ENCODE measurements around the gene PILRA. TPM values are rescaled to one million over a fixed set of nuclear protein-coding genes. Genes with fewer than 3 reads are reported as not detected.

Gene PILRA
- total and polyA plus RNA-seq, 2 of the 13 experiments (the other 11 are each of a cell fraction or from before 2014, with no cell fraction given): 0.13 to 1.3 TPM

DNA sequence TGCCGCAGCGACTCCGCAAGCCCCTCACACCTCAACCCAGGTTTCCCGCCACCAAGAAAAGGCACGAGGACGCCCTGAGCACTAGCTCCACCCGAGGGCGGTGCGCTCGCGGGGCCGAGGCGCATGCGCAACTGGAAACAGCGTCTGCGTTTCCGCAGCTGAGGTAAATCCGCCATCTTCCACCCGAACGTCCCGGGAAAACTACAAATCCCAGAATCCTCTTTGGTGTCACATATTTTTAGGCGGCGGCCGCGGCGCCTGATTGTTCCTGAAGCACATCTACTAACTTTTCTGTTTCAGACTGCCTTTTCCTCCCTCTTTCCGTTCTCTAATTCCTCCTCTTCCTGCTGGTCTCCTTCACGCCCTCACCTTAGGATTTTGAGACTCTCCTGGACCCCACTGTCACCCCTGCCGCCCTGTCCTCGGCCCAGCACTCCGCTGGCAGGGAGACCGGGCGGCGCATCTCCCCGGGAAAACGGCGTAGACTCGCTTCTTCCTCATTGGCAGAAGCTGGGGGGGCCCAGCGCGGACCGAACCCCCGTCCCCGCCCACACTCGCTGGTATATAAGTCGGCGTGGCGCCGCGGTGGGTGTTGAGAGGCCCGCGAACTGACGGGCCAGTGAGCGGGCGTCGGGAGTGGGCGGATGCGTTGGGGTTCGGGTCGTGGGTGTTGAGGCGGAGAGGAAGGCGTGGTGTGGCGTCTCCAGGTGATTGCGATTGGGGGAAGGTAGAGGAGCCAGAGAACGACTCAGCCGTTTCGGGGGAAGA, 55.1 kb downstream of the PILRA start, which contains the start of gene ZCWPW1 (continued):
- no peak; the same call in 1 of the 2 replicates for TF ChIP-seq KDM3A (CRISPR knock-in tag; IDR thresholded peaks at IDR 0.05; ENCODE audit: low read depth)
- peak; percentile 95; the same call in 1 of the 2 replicates for TF ChIP-seq ZNF816 (CRISPR knock-in tag; IDR thresholded peaks at IDR 0.05; ENCODE audit: borderline replicate concordance)
- TF ChIP-seq HOXA3 (CRISPR knock-in tag; IDR thresholded peaks at IDR 0.05): peak; percentile 85
- peak; percentile 97 for TF ChIP-seq TFDP2 (CRISPR knock-in tag; IDR thresholded peaks at IDR 0.05)
- TF ChIP-seq FLYWCH1 (CRISPR knock-in tag; IDR thresholded peaks at IDR 0.05): 0 out of 2 replicates have a peak, but pooled peaks have one; percentile 7
- TF ChIP-seq FUBP1 (CRISPR knock-in tag; IDR thresholded peaks at IDR 0.05; ENCODE audit: borderline replicate concordance): no peak
- TF ChIP-seq ONECUT2 (CRISPR knock-in tag; IDR thresholded peaks at IDR 0.05): peak; percentile 65
- peak; percentile 27; the same call in 1 of the 2 replicates for TF ChIP-seq RXRA (CRISPR knock-in tag; IDR thresholded peaks at IDR 0.05)
- peak; percentile 75 for TF ChIP-seq ZFP1 (CRISPR knock-in tag; IDR thresholded peaks at IDR 0.05)
- TF ChIP-seq, protein P1, sequence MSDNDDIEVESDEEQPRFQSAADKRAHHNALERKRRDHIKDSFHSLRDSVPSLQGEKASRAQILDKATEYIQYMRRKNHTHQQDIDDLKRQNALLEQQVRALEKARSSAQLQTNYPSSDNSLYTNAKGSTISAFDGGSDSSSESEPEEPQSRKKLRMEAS (IDR thresholded peaks at IDR 0.05): no peak
- peak; percentile 90 for TF ChIP-seq POLR2AphosphoS2 (IDR thresholded peaks at IDR 0.05; ENCODE audit: low read depth, low read length)
- TF ChIP-seq ZNF549 (CRISPR knock-in tag; IDR thresholded peaks at IDR 0.05): 0 out of 2 replicates have a peak, but pooled peaks have one; percentile 15
- TF ChIP-seq SMAD3 (CRISPR knock-in tag; IDR thresholded peaks at IDR 0.05): no peak; the same call in 1 of the 2 replicates
- TF ChIP-seq ZNF563 (CRISPR knock-in tag; IDR thresholded peaks at IDR 0.05): peak; percentile 85
- TF ChIP-seq ZFX (CRISPR knock-in tag; IDR thresholded peaks at IDR 0.05; ENCODE audit: low read depth): peak; percentile 94
- peak; percentile 95 for TF ChIP-seq ZNF598 (CRISPR knock-in tag; IDR thresholded peaks at IDR 0.05; ENCODE audit: borderline replicate concordance)
- TF ChIP-seq MATR3 (CRISPR knock-in tag; IDR thresholded peaks at IDR 0.05): no peak
- peak; percentile 99 for TF ChIP-seq POLR2AphosphoS5 (IDR thresholded peaks at IDR 0.05; ENCODE audit: low read depth, low read length)
- peak; percentile 65; the same call in 1 of the 2 replicates for TF ChIP-seq ZNF580 (CRISPR knock-in tag; IDR thresholded peaks at IDR 0.05; ENCODE audit: borderline replicate concordance, low read depth)
- no peak for TF ChIP-seq ZNF282 (IDR thresholded peaks at IDR 0.05; ENCODE audit: partially characterized antibody)
- TF ChIP-seq ZNF788 (CRISPR knock-in tag; IDR thresholded peaks at IDR 0.05; ENCODE audit: borderline replicate concordance): peak; percentile 68; the same call in 1 of the 2 replicates
- peak; percentile 34; the same call in 1 of the 2 replicates for TF ChIP-seq ZFP41 (CRISPR knock-in tag; IDR thresholded peaks at IDR 0.05; ENCODE audit: borderline replicate concordance)
- TF ChIP-seq NFYC (CRISPR knock-in tag; IDR thresholded peaks at IDR 0.05): peak; percentile 79
- peak; percentile 62 for TF ChIP-seq FOXO1 (CRISPR knock-in tag; IDR thresholded peaks at IDR 0.05)
- TF ChIP-seq ZC3H13 (CRISPR knock-in tag; IDR thresholded peaks at IDR 0.05): no peak
- no peak for TF ChIP-seq SMC3 (IDR thresholded peaks at IDR 0.05; ENCODE audit: low read length)
- TF ChIP-seq ISL2 (CRISPR knock-in tag; IDR thresholded peaks at IDR 0.05): no peak
- 0 out of 2 replicates have a peak, but pooled peaks have one; percentile 69 for TF ChIP-seq MAF1 (CRISPR knock-in tag; IDR thresholded peaks at IDR 0.05; ENCODE audit: borderline replicate concordance)
- TF ChIP-seq ZNF546 (CRISPR knock-in tag; conservative IDR thresholded peaks at IDR 0.05): no peak

Data from HepG2 (cell line).